Measurements from ENCODE around the gene GLT6D1. TPM values are rescaled to one million over a fixed set of nuclear protein-coding genes. Genes with fewer than 3 reads are reported as not detected.

The GLT6D1 gene
- total RNA-seq, 2 donors from 2014 or later = not detected

- no peaks in the 10 kb centered on the region for H3K36me3 ChIP-seq
- no peak overlapping the region for H3K4me3 ChIP-seq
- no peak for DNase-seq (ENCODE audit: low spot score)
- no peak overlapping the region for H3K27ac ChIP-seq
- no peaks in the 10 kb centered on the region for H3K4me1 ChIP-seq
- no peak for TF ChIP-seq CTCF (IDR thresholded peaks at IDR 0.05)
- no peaks in the 10 kb centered on the region for H3K27me3 ChIP-seq
- no peaks in the 10 kb centered on the region for H3K9me3 ChIP-seq
Measured at GRCh38 chr9:135680056-135680455, 40.7 kb upstream of the GLT6D1 start.

GRCh38 chr9:135678236-135679017, 39.1 kb upstream of the GLT6D1 start:
- H3K27me3 ChIP-seq = no peaks in the 10 kb centered on the region
- H3K27ac ChIP-seq = no peak overlapping the region
- H3K4me3 ChIP-seq = no peak overlapping the region
- no peaks in the 10 kb centered on the region for H3K4me1 ChIP-seq
- H3K9me3 ChIP-seq = no peaks in the 10 kb centered on the region
- DNase-seq (ENCODE audit: low spot score) = no peak
- no peak for TF ChIP-seq CTCF (IDR thresholded peaks at IDR 0.05)
- H3K36me3 ChIP-seq = no peaks in the 10 kb centered on the region

GRCh38 chr9:135677641-135678168, 38.4 kb upstream of the GLT6D1 start:
- H3K27ac ChIP-seq = no peak overlapping the region
- no peaks in the 10 kb centered on the region for H3K36me3 ChIP-seq
- H3K9me3 ChIP-seq = no peaks in the 10 kb centered on the region
- H3K4me1 ChIP-seq = no peaks in the 10 kb centered on the region
- no peak overlapping the region for H3K4me3 ChIP-seq
- TF ChIP-seq CTCF (IDR thresholded peaks at IDR 0.05) = no peak
- DNase-seq (ENCODE audit: low spot score) = no peak
- H3K27me3 ChIP-seq = no peaks in the 10 kb centered on the region

- H3K36me3 ChIP-seq = no peaks in the 10 kb centered on the region
- no peak overlapping the region for H3K27ac ChIP-seq
- H3K4me1 ChIP-seq = no peaks in the 10 kb centered on the region
- H3K4me3 ChIP-seq = no peak overlapping the region
- no peaks in the 10 kb centered on the region for H3K9me3 ChIP-seq
- no peak for DNase-seq (ENCODE audit: low spot score)
- no peaks in the 10 kb centered on the region for H3K27me3 ChIP-seq
- TF ChIP-seq CTCF (IDR thresholded peaks at IDR 0.05) = no peak
Measured at GRCh38 chr9:135676891-135677290, 37.6 kb upstream of the GLT6D1 start.

- DNase-seq (ENCODE audit: low spot score) = no peak
- TF ChIP-seq CTCF (IDR thresholded peaks at IDR 0.05) = no peak
- Histone ChIP-seq H3K27me3 (no peaks in the 10 kb centered on the region), H3K4me1 (no peaks in the 10 kb centered on the region), H3K36me3 (no peaks in the 10 kb centered on the region), H3K27ac (no peak overlapping the region), H3K9me3 (no peaks in the 10 kb centered on the region), H3K4me3 (no peak overlapping the region)
Measured at GRCh38 chr9:135674977-135675376, 35.6 kb upstream of the GLT6D1 start.
